ENCODE measurements around the gene FAM32A.

GRCh38 chr19:16155128-16155527 is 30.1 kb upstream of the FAM32A start:
- TF ChIP-seq FOXP2 (optimal IDR thresholded peaks at IDR 0.05; ENCODE audit: control extremely low read depth, extremely low read length, insufficient read depth) (no peak), POLR2AphosphoS5 (IDR thresholded peaks at IDR 0.05; ENCODE audit: borderline replicate concordance, low read depth, low read length) (no peak), EZH2 (IDR thresholded peaks at IDR 0.05) (no peak)

Data from SK-N-MC (cell line).